GM18907 (cell line): ENCODE data around the gene CSK.
"Not testable (repeated sequence)": the region's sequence is repeated elsewhere in the genome, so short reads cannot be mapped to it uniquely, and the experiment has no call there.

ENCODE experiments used
- ATAC-seq: cut with Tn5 transposase; IDR thresholded peaks from one replicate; pipeline ENCODE4 v1.9.1; 2021; ENCODE audit warnings: mild to moderate bottlenecking, moderate library complexity; ENCODE audit not compliant: unreplicated experiment

CSK gene

GRCh38 chr15:74770211-74770903 lies 11.5 kb upstream of the CSK start:
- ATAC-seq: no peak

GRCh38 chr15:74773329-74773728 lies 8.6 kb upstream of the CSK start:
- no peak for ATAC-seq

GRCh38 chr15:74773731-74774252 lies 8.1 kb upstream of the CSK start:
- ATAC-seq: no peak

GRCh38 chr15:74775132-74775562 lies 6.7 kb upstream of the CSK start:
- no peak for ATAC-seq

- no peak for ATAC-seq
These were observed 6.0 kb upstream of the CSK start for GRCh38 chr15:74775894-74776293.

GRCh38 chr15:74776821-74777768 lies 4.8 kb upstream of the CSK start:
- ATAC-seq: peak; percentile 49

GRCh38 chr15:74777769-74778598 lies 3.9 kb upstream of the CSK start:
- ATAC-seq: peak; percentile 6

GRCh38 chr15:74778599-74778970 lies 3.3 kb upstream of the CSK start:
- no peak for ATAC-seq

- no peak for ATAC-seq
These were observed 2.7 kb upstream of the CSK start for GRCh38 chr15:74779162-74779648.

- ATAC-seq: no peak
These were observed 1.1 kb upstream of the CSK start for GRCh38 chr15:74780523-74781430.

- ATAC-seq: peak; percentile 9
These were observed 585 bp downstream of the CSK start for GRCh38 chr15:74782259-74783071.

GRCh38 chr15:74783072-74783807 lies 1.4 kb downstream of the CSK start:
- no peak for ATAC-seq

GRCh38 chr15:74783808-74784175 lies 1.9 kb downstream of the CSK start:
- no peak for ATAC-seq

GRCh38 chr15:74784426-74785193 lies 2.7 kb downstream of the CSK start:
- no peak for ATAC-seq

- no peak for ATAC-seq
These were observed 3.5 kb downstream of the CSK start for GRCh38 chr15:74785194-74786032.

- not testable (repeated sequence) for ATAC-seq
These were observed 4.2 kb downstream of the CSK start for GRCh38 chr15:74786081-74786480.
